Measurements from ENCODE around the gene PDE2A. TPM values are rescaled to one million over a fixed set of nuclear protein-coding genes. Genes with fewer than 3 reads are reported as not detected.

Gene PDE2A
- total RNA-seq, 1 experiment from 2014 or later = 3.7 TPM

- no peak overlapping the region for H3K4me3 Mint-ChIP-seq
- no peak overlapping the region for H3K27ac Mint-ChIP-seq
- H3K36me3 Mint-ChIP-seq = no peaks in the 10 kb centered on the region
- peaks cover 95% of the 10 kb centered on the region for H3K27me3 Mint-ChIP-seq (ENCODE audit: low read depth)
- ChIA-PET POLR2A (interaction anchor here (1.3 kb wide), 1 partner anchor 50 kb away, joined by 5 read pairs; no protein-coding TSS in a partner anchor), CTCF (interaction anchor here (0.6 to 13.3 kb wide), 16 partner anchors 8 to 212 kb away, joined by 3 to 461 read pairs (median 10); partner anchors contain the start of gene PDE2A)
- DNase-seq (ENCODE audit: low spot score) (no peak), ATAC-seq (no peak)
- peaks cover 24% of the 10 kb centered on the region for H3K4me1 Mint-ChIP-seq
- H3K9me3 Mint-ChIP-seq = no peaks in the 10 kb centered on the region
- no peak for TF ChIP-seq ZNF317 (CRISPR knock-in tag; IDR thresholded peaks at IDR 0.05; ENCODE audit: borderline replicate concordance, low read depth)
- no peak for TF ChIP-seq FOXJ3 (CRISPR knock-in tag; IDR thresholded peaks at IDR 0.05; ENCODE audit: borderline replicate concordance)
- TF ChIP-seq PRDM15 (CRISPR knock-in tag; IDR thresholded peaks at IDR 0.05) = no peak
- TF ChIP-seq GRHL2 (CRISPR knock-in tag; IDR thresholded peaks at IDR 0.05; ENCODE audit: insufficient replicate concordance, severe bottlenecking) = no peak
- no peak for TF ChIP-seq PRRX2 (CRISPR knock-in tag; IDR thresholded peaks at IDR 0.05)
- TF ChIP-seq ZNF121 (CRISPR knock-in tag; IDR thresholded peaks at IDR 0.05) = no peak
- no peak for TF ChIP-seq CTCF (IDR thresholded peaks at IDR 0.05)
- no peak for TF ChIP-seq ZNF416 (CRISPR knock-in tag; IDR thresholded peaks at IDR 0.05)
- TF ChIP-seq JAZF1 (CRISPR knock-in tag; IDR thresholded peaks at IDR 0.05) = no peak
- TF ChIP-seq HMGXB4 (CRISPR knock-in tag; IDR thresholded peaks at IDR 0.05) = no peak
Measured at GRCh38 chr11:72586321-72587090, 87.7 kb downstream of the PDE2A start.

GRCh38 chr11:72585762-72586311 lies 88.4 kb downstream of the PDE2A start:
- ChIA-PET POLR2A (interaction anchor here (1.3 kb wide), 1 partner anchor 50 kb away, joined by 5 read pairs; no protein-coding TSS in a partner anchor), CTCF (interaction anchor here (0.6 to 13.3 kb wide), 20 partner anchors 9 to 614 kb away, joined by 3 to 461 read pairs (median 6); partner anchors contain the start of gene PDE2A)
- H3K36me3 Mint-ChIP-seq = no peaks in the 10 kb centered on the region
- H3K4me1 Mint-ChIP-seq = peaks cover 21% of the 10 kb centered on the region
- DNase-seq (ENCODE audit: low spot score) (peak; percentile 77), ATAC-seq (peak; percentile 50)
- no peaks in the 10 kb centered on the region for H3K9me3 Mint-ChIP-seq
- TF ChIP-seq FOXK1 (CRISPR knock-in tag; IDR thresholded peaks at IDR 0.05) (peak; percentile 49; the same call in 1 of the 2 replicates), TP53 (CRISPR knock-in tag; IDR thresholded peaks at IDR 0.05) (no peak), CTCF (IDR thresholded peaks at IDR 0.05) (peak; percentile 97)
- peak overlapping the region; percentile 78 for H3K4me3 Mint-ChIP-seq
- no peak overlapping the region for H3K27ac Mint-ChIP-seq
- H3K27me3 Mint-ChIP-seq (ENCODE audit: low read depth) = peaks cover 91% of the 10 kb centered on the region

All from WTC11 (cell line).